GM23248 (cell line): ENCODE results near the gene CELA3B.

Experiments used
- EZH2 ChIP-seq: fragments of 200-600 bp; sonication (generic); IDR thresholded peaks from 2 replicates; pipeline ENCODE4 v1.6.1; 2018; ENCODE audit warnings: antibody characterized with exemption, mild to moderate bottlenecking; ENCODE audit not compliant: insufficient read depth, poor library complexity, severe bottlenecking
- EZH2phosphoT487 ChIP-seq: fragments of 200-600 bp; sonication (generic); IDR thresholded peaks from 2 replicates; pipeline ENCODE4 v1.6.1; 2018; ENCODE audit warnings: antibody characterized with exemption, moderate library complexity, mild to moderate bottlenecking, low read depth; ENCODE audit not compliant: insufficient read depth

DNA sequence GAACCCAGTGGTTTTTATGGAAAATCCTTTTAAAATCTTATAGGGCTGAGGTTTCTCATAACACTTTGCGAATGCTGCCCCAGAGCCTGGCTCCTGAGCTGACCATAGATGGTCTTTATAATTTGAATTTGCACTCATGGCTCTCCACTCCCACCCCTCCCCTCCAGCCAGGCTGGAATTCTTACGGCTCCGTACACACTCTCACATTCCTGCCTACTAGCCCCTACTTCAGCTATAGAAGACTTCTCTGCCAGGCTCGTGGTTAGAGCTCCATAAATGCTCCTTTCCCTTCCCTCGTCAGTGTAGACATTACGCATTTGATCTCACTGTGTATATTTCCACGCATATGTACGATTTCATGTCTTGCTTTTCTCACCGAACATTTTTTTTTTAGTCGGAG, 34.4 kb upstream of the CELA3B start:
- TF ChIP-seq EZH2, result no peak
- TF ChIP-seq EZH2phosphoT487, result no peak
